B cell (primary cell): ENCODE measurements around the gene BATF2. TPM values are rescaled to one million over a fixed set of nuclear protein-coding genes. Genes with fewer than 3 reads are reported as not detected.
A peak's percentile ranks its signal among the peaks of the same experiment; 100 is the strongest.

ENCODE experiments used
- ATAC-seq: fragments of 200-7000 bp; cut with Tn5 transposase; one replicate; pipeline ENCODE4 v1.10.0; 2021; ENCODE audit warnings: low read depth, mild to moderate bottlenecking, moderate number of reproducible peaks, moderate library complexity
- CTCF ChIA-PET: fragments of 350-600 bp; sonication (Branson Sonifier 250); formaldehyde crosslinking; loops from one replicate; lab custom pipeline; 2021; ENCODE audit warnings: antibody characterized with exemption, inconsistent platforms; lab: Charles Lee
- POLR2A ChIA-PET: fragments of 350-600 bp; sonication (Branson Sonifier 250); formaldehyde crosslinking; loops from one replicate; lab custom pipeline; 2021; ENCODE audit warnings: antibody characterized with exemption; lab: Charles Lee
- DNase-seq: peaks from one replicate; pipeline ENCODE4 v3.0.0; 2013
- H2AFZ ChIP-seq: 2 replicates; pipeline ENCODE4 v1.6.1; 2012; ENCODE audit warnings: mild to moderate bottlenecking, low read depth, low read length; ENCODE audit not compliant: insufficient read depth, poor library complexity, severe bottlenecking
- H3K27ac ChIP-seq, 2 donors: 1 replicate in 1 of 2; 2 replicates in 1 of 2; pipeline ENCODE4 v1.5.1; 2012 to 2013; ENCODE audit warnings: low read length in 2 of 2, mild to moderate bottlenecking in 2 of 2, moderate library complexity in 1 of 2
- H3K27me3 ChIP-seq, 4 experiments: fragments of 200-600 bp in 1 of 4; sonication (generic) in 1 of 4; replicated peaks in 1 of 4; 1 replicate in 2 of 4; 2 replicates in 2 of 4; pipeline versions ENCODE4 v1.6.1 to v1.7.0; 2013 to 2016; ENCODE audit warnings: low read length in 3 of 4, mild to moderate bottlenecking in 2 of 4, mixed read lengths in 1 of 4, moderate library complexity in 1 of 4; ENCODE audit not compliant: insufficient read depth in 4 of 4, control insufficient read depth in 3 of 4; ENCODE audit errors: control extremely low read depth in 1 of 4
- H3K36me3 ChIP-seq, 2 experiments: replicated peaks in 1 of 2; 1 replicate in 1 of 2; 2 replicates in 1 of 2; pipeline versions ENCODE4 v1.6.1 to v1.7.1; 2013; ENCODE audit warnings: low read length in 1 of 2; ENCODE audit not compliant: insufficient read depth in 2 of 2, control insufficient read depth in 1 of 2; ENCODE audit errors: control extremely low read depth in 1 of 2, extremely low read depth in 1 of 2
- H3K4me1 ChIP-seq, 2 donors: fragments of 200-600 bp in 1 of 2; sonication (generic) in 1 of 2; 1 replicate in 1 of 2; 2 replicates in 1 of 2; pipeline versions ENCODE4 v1.5.1 to v1.6.1; 2013 to 2017; ENCODE audit warnings: low read length in 2 of 2; ENCODE audit not compliant: control insufficient read depth in 2 of 2, insufficient read depth in 2 of 2
- H3K4me2 ChIP-seq: replicated peaks from 2 replicates; pipeline ENCODE3; 2012; ENCODE audit warnings: mild to moderate bottlenecking, low read depth, low read length; ENCODE audit not compliant: poor library complexity, severe bottlenecking
- H3K4me3 ChIP-seq, 5 experiments: fragments of 200-600 bp in 1 of 5; sonication (generic) in 1 of 5; 1 replicate in 3 of 5; 2 replicates in 2 of 5; pipeline versions ENCODE4 v1.5.1 to v1.7.0; 2011 to 2016; ENCODE audit warnings: low read length in 4 of 5, mild to moderate bottlenecking in 4 of 5, low read depth in 2 of 5, control low read depth in 1 of 5, moderate library complexity in 1 of 5; ENCODE audit not compliant: insufficient read depth in 1 of 5; ENCODE audit errors: control extremely low read depth in 1 of 5, extremely low read depth in 1 of 5
- H3K79me2 ChIP-seq: fragments of 200-600 bp; sonication (generic); one replicate; pipeline ENCODE4 v1.6.0; 2016; ENCODE audit warnings: low read length; ENCODE audit not compliant: control insufficient read depth, insufficient read depth
- H3K9ac ChIP-seq: fragments of 200-600 bp; sonication (generic); 2 replicates; pipeline ENCODE4 v1.6.1; 2017; ENCODE audit warnings: mild to moderate bottlenecking, low read length, moderate library complexity
- H3K9me3 ChIP-seq, 3 donors: one replicate each; pipeline versions ENCODE4 v1.6.1 to v1.7.1; 2013; ENCODE audit warnings: low read length in 2 of 3; ENCODE audit not compliant: control insufficient read depth in 2 of 3, insufficient read depth in 1 of 3; ENCODE audit errors: control extremely low read depth in 1 of 3
- H4K20me1 ChIP-seq: 2 replicates; pipeline ENCODE4 v1.6.0; 2012; ENCODE audit warnings: mild to moderate bottlenecking, low read length; ENCODE audit not compliant: insufficient read depth, control insufficient read depth, poor library complexity, severe bottlenecking
- H3K27ac Mint-ChIP-seq: one replicate; pipeline ENCODE4 v1.8.0; 2021; ENCODE audit warnings: mixed read lengths
- H3K27me3 Mint-ChIP-seq: one replicate; pipeline ENCODE4 v1.8.0; 2021; ENCODE audit warnings: mixed read lengths
- H3K4me1 Mint-ChIP-seq: one replicate; pipeline ENCODE4 v1.8.0; 2021; ENCODE audit warnings: mixed read lengths
- H3K4me3 Mint-ChIP-seq: one replicate; pipeline ENCODE4 v1.8.0; 2021; ENCODE audit warnings: mixed read lengths
- H3K9me3 Mint-ChIP-seq: one replicate; pipeline ENCODE4 v1.8.0; 2022; ENCODE audit warnings: mixed read lengths; ENCODE audit not compliant: insufficient read depth
- CTCF ChIP-seq: fragments of 200-600 bp; IDR thresholded peaks from one replicate; pipeline ENCODE4 v1.8.0; 2022; ENCODE audit warnings: antibody characterized with exemption, mild to moderate bottlenecking
- EZH2 ChIP-seq: IDR thresholded peaks from 2 replicates; pipeline ENCODE4 v1.6.1; 2012; ENCODE audit warnings: borderline replicate concordance, low read depth, mild to moderate bottlenecking, moderate library complexity, low read length; ENCODE audit not compliant: insufficient read depth, poor library complexity, severe bottlenecking
- WGBS: methylation state at CpG from one replicate; pipeline ENCODE4 v1.1.5; 2013; ENCODE audit warnings: missing lambda C conversion rate; ENCODE audit not compliant: insufficient coverage; 5-methylcytosine and 5-hydroxymethylcytosine counted together
- intact Hi-C: fragments of 100-400 bp; cut with micrococcal nuclease; formaldehyde crosslinking; loops from one replicate; pipeline ENCODE4 v1.10.0; 2022
- polyA plus RNA-seq: library from polyadenylated mRNA; depleted of rRNA; stranded (reverse); fragments of >200 nt; gene quantifications from 2 replicates; pipeline ENCODE4 v1.2.3, GENCODE V29; 2012
- total RNA-seq, 2 donors: library from RNA; stranded (reverse); fragments of 120-200 nt in 1 of 2; gene quantifications; 1 replicate in 1 of 2; 2 replicates in 1 of 2; pipeline versions ENCODE4 v1.2.3 to v1.2.4, GENCODE V29; 2013 to 2022

The BATF2 gene
- total and polyA plus RNA-seq, 2 donors (not counting 1 experiment from before 2014, with no cell fraction given): 0.62 to 1.7 TPM

DNA sequence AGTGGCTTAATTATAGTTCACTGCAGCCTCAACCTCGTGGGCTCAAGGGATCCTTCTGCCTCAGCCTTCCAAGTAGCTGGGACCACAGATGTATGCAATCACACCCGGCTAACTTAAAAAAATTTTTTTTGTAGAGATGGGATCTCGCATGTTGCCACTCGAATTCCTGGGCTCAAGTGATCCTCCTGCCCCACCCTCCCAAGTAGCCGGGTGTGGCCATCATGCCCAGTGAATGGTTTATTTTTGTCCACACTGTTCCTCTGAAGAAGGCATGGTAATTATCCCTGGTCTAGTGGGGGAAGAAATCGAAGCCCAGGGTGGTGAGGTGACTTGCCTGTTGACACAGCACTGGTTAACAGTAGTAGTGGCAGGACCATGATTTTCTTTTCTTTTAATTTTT, 46.1 kb upstream of the BATF2 start:
- TF ChIP-seq EZH2 (no peak), CTCF (no peak)
- no peak overlapping the region for H3K4me2 ChIP-seq
- POLR2A ChIA-PET: no interaction called here

GRCh38 chr11:65040847-65041622, 44.3 kb upstream of the BATF2 start, which contains the start of gene SAC3D1:
TSS of gene SAC3D1 (plus strand) at chr11:65041210. CDS start at chr11:65041293, 83 bp downstream.
- ChIA-PET POLR2A (interaction anchor here (0.5 to 1.4 kb wide), 9 partner anchors 14 to 1153 kb away, joined by 3 to 9 read pairs (median 4); partner anchors contain the start of genes FAU, MRPL49, SNX15 and TM7SF2), CTCF (interaction anchor here (0.5 to 2.3 kb wide), 9 partner anchors 9 to 1222 kb away, joined by 3 to 17 read pairs (median 4); partner anchors contain the start of genes ARL2, CDCA5, SNX15 and VPS51)
- Histone ChIP-seq H3K9me3 (no peaks in the 10 kb centered on the region), H3K4me3 (peak within 1 kb of the TSS; percentile 50 to 80 (median 75)), H3K36me3 (peaks cover 0 to 17% of the 10 kb centered on the region in 2 experiments), H3K27me3 (no peaks in the 10 kb centered on the region), H3K9ac (peak within 1 kb of the TSS; percentile 73), H2AFZ (peak within 1 kb of the TSS; percentile 90), H3K27ac (peak within 1 kb of the TSS; percentile 67 to 72), H3K4me2 (peak within 1 kb of the TSS; percentile 96), H3K4me1 (peaks cover 7 to 22% of the 10 kb centered on the region in 2 donors), H4K20me1 (no peaks in the 10 kb centered on the region), H3K79me2 (peaks cover 11% of the 10 kb centered on the region)
- intact Hi-C loops: loop anchor here (1.0 to 10.0 kb wide), 8 partner anchors 14 to 484 kb away; partner anchors contain the start of genes ARL2, ATG2A, CDCA5 and PPP2R5B
- Mint-ChIP-seq H3K27ac (peak within 1 kb of the TSS; percentile 96), H3K4me1 (peaks cover 14% of the 10 kb centered on the region), H3K9me3 (no peaks in the 10 kb centered on the region), H3K4me3 (peak within 1 kb of the TSS; percentile 95), H3K27me3 (no peaks in the 10 kb centered on the region)
- DNase-seq: peak; percentile 92
- ATAC-seq: peak; percentile 94
- TF ChIP-seq EZH2 (no peak), CTCF (no peak)
- under 1% methylated on average over 91 of the region's 91 CpGs for WGBS

More for the DNA sequence above, 46.1 kb upstream of the BATF2 start:
- Mint-ChIP-seq H3K9me3 (no peaks in the 10 kb centered on the region), H3K27me3 (no peaks in the 10 kb centered on the region), H3K4me3 (peak overlapping the region; percentile 85), H3K27ac (no peak overlapping the region), H3K4me1 (peaks cover 29% of the 10 kb centered on the region)
- intact Hi-C loops: loop anchor here (5.0 to 10.0 kb wide), 2 partner anchors 89 to 482 kb away; partner anchors contain the start of genes SCYL1 and SYVN1
- no peak for DNase-seq
- 78% methylated on average over 1 of the region's 6 CpGs for WGBS
- Histone ChIP-seq H3K4me1 (peaks cover 18 to 30% of the 10 kb centered on the region in 2 donors), H3K9ac (no peak overlapping the region), H3K36me3 (peaks cover 0 to 16% of the 10 kb centered on the region in 2 experiments), H3K79me2 (peaks cover 19% of the 10 kb centered on the region), H3K4me3 (no peak overlapping the region), H3K27me3 (no peaks in the 10 kb centered on the region), H3K9me3 (no peaks in the 10 kb centered on the region), H4K20me1 (no peaks in the 10 kb centered on the region), H3K27ac (no peak overlapping the region), H2AFZ (no peak overlapping the region)
- no peak for ATAC-seq
- CTCF ChIA-PET: no interaction called here
